Neural cell (in vitro differentiated cells): ENCODE data around the gene VSIG10L2. TPM values are rescaled to one million over a fixed set of nuclear protein-coding genes. Genes with fewer than 3 reads are reported as not detected.

Experiments
- H2AFZ ChIP-seq: fragments of 200-600, 300-800 bp; sonication (generic), shearing (Covaris generic); 2 replicates; pipeline ENCODE4 v1.6.0; 2014; ENCODE audit warnings: low read depth, mild to moderate bottlenecking, antibody characterized with exemption, low read length, moderate library complexity
- H3F3A ChIP-seq: fragments of 200-600 bp; shearing (Covaris generic); 2 replicates; pipeline ENCODE4 v1.6.1; 2016; ENCODE audit warnings: mild to moderate bottlenecking, moderate library complexity, mixed read lengths, antibody characterized with exemption, low read length; ENCODE audit not compliant: insufficient read depth, poor library complexity, severe bottlenecking
- H3K27ac ChIP-seq: fragments of 200-600, 300-800 bp; sonication (generic), shearing (Covaris generic); 2 replicates; pipeline ENCODE4 v1.5.1; 2014; ENCODE audit warnings: mild to moderate bottlenecking, low read length, moderate library complexity
- H3K27me3 ChIP-seq: fragments of 300-800, 200-600 bp; sonication (generic), shearing (Covaris generic); 2 replicates; pipeline ENCODE4 v1.6.0; 2014; ENCODE audit warnings: mild to moderate bottlenecking, low read depth, low read length, moderate library complexity; ENCODE audit not compliant: insufficient read depth
- H3K36me3 ChIP-seq: fragments of 300-800, 200-600 bp; sonication (generic), shearing (Covaris generic); 2 replicates; pipeline ENCODE4 v1.5.1; 2014; ENCODE audit warnings: mild to moderate bottlenecking, antibody characterized with exemption, low read length, moderate library complexity; ENCODE audit not compliant: insufficient read depth
- H3K4me2 ChIP-seq: fragments of 300-800, 200-600 bp; sonication (generic), shearing (Covaris generic); 2 replicates; pipeline ENCODE4 v1.6.0; 2014; ENCODE audit warnings: mild to moderate bottlenecking, low read length
- H3K4me3 ChIP-seq: fragments of 300-800, 200-600 bp; sonication (generic), shearing (Covaris generic); 2 replicates; pipeline ENCODE4 v1.5.1; 2014; ENCODE audit warnings: mild to moderate bottlenecking, low read length, moderate library complexity
- H3K79me2 ChIP-seq: fragments of 200-600 bp; shearing (Covaris generic); replicated peaks from 2 replicates; pipeline ENCODE4 v1.6.0; 2014; ENCODE audit warnings: mild to moderate bottlenecking, low read length, moderate library complexity; ENCODE audit not compliant: insufficient read depth
- H3K9ac ChIP-seq: fragments of 300-800, 200-600 bp; sonication (generic), shearing (Covaris generic); 2 replicates; pipeline ENCODE4 v1.6.1; 2016; ENCODE audit warnings: mild to moderate bottlenecking, low read length, mixed read lengths
- H3K9me2 ChIP-seq: fragments of 200-600 bp; shearing (Covaris generic); 2 replicates; pipeline ENCODE4 v1.6.1; 2016; ENCODE audit warnings: mild to moderate bottlenecking, low read length, mixed read lengths; ENCODE audit not compliant: insufficient read depth
- H3K9me3 ChIP-seq: fragments of 200-600, 300-800 bp; sonication (generic), shearing (Covaris generic); 2 replicates; pipeline ENCODE4 v1.6.1; 2016; ENCODE audit warnings: mild to moderate bottlenecking, mixed run types, low read length, moderate library complexity, mixed read lengths
- H4K20me1 ChIP-seq: fragments of 200-600 bp; shearing (Covaris generic); 2 replicates; pipeline ENCODE4 v1.6.1; 2016; ENCODE audit warnings: mild to moderate bottlenecking, mixed run types; ENCODE audit not compliant: insufficient read depth
- EP300 ChIP-seq: fragments of 450-650 bp; conservative IDR thresholded peaks from 2 replicates; pipeline ENCODE4 v1.6.1; 2014; ENCODE audit warnings: antibody characterized with exemption, mild to moderate bottlenecking, moderate library complexity; ENCODE audit not compliant: poor library complexity, severe bottlenecking
- EZH2 ChIP-seq: fragments of 200-600, 300-800 bp; shearing (Covaris generic), sonication (generic); IDR thresholded peaks from 2 replicates; pipeline ENCODE4 v1.6.1; 2014; ENCODE audit warnings: antibody characterized with exemption, low read length, borderline replicate concordance, mild to moderate bottlenecking; ENCODE audit not compliant: insufficient read depth, poor library complexity, severe bottlenecking
- MXI1 ChIP-seq: fragments of 450-650 bp; conservative IDR thresholded peaks from 2 replicates; pipeline ENCODE4 v1.6.1; 2014; ENCODE audit warnings: antibody characterized with exemption, mild to moderate bottlenecking; ENCODE audit not compliant: poor library complexity, severe bottlenecking
- POLR2AphosphoS5 ChIP-seq: IDR thresholded peaks from 2 replicates; pipeline ENCODE4 v1.6.1; 2012
- RAD21 ChIP-seq: fragments of 450-650 bp; conservative IDR thresholded peaks from 2 replicates; pipeline ENCODE4 v1.6.1; 2014; ENCODE audit warnings: antibody characterized with exemption, mild to moderate bottlenecking, moderate library complexity
- SMC3 ChIP-seq: fragments of 450-650 bp; conservative IDR thresholded peaks from 2 replicates; pipeline ENCODE4 v1.6.1; 2014; ENCODE audit warnings: antibody characterized with exemption, mild to moderate bottlenecking, moderate library complexity; ENCODE audit not compliant: poor library complexity
- TAF1 ChIP-seq: IDR thresholded peaks from 2 replicates; pipeline ENCODE4 v1.6.1; 2012; ENCODE audit warnings: low read depth
- polyA plus RNA-seq: library from polyadenylated mRNA; depleted of rRNA; stranded (reverse); fragments of >200 nt; gene quantifications from 2 replicates; pipeline ENCODE4 v1.2.3, GENCODE V29; 2014
- TF ChIP-seq, protein P1 (sequence below): IDR thresholded peaks from 2 replicates; pipeline ENCODE4 v1.6.1; 2012; ENCODE audit warnings: borderline replicate concordance
- TF ChIP-seq, protein P2 (sequence below): fragments of 450-650 bp; IDR thresholded peaks from 2 replicates; pipeline ENCODE4 v1.5.1; 2014; ENCODE audit warnings: antibody characterized with exemption, mild to moderate bottlenecking, moderate library complexity; ENCODE audit not compliant: poor library complexity, severe bottlenecking

VSIG10L2 gene
- polyA plus RNA-seq, 1 donor from 2014 or later = not detected

DNA sequence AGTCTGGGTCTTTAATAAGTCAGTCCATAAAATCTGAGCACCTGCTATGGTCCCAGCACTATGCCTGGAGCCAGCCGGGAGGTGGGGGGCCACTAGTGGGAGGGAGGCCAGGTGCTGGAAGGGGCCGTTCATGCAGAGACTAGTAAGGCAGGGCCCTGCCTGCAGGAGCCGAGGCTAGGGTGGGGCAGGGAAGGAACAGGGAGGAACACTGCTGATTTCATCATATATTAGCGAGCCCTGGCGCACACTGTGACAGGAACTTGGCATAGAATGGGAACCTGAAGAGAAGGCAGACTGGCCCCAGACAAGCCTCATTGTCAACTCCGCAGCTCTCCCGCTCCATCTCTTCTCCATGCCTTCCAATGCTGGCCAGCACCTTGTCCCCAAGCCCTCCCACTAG, 7.1 kb downstream of the VSIG10L2 start:
- H3K9ac ChIP-seq = no peak overlapping the region
- TF ChIP-seq MXI1 (no peak), TAF1 (no peak), EZH2 (no peak), RAD21 (no peak), SMC3 (no peak), EP300 (no peak), POLR2AphosphoS5 (no peak)
- TF ChIP-seq, protein P1, sequence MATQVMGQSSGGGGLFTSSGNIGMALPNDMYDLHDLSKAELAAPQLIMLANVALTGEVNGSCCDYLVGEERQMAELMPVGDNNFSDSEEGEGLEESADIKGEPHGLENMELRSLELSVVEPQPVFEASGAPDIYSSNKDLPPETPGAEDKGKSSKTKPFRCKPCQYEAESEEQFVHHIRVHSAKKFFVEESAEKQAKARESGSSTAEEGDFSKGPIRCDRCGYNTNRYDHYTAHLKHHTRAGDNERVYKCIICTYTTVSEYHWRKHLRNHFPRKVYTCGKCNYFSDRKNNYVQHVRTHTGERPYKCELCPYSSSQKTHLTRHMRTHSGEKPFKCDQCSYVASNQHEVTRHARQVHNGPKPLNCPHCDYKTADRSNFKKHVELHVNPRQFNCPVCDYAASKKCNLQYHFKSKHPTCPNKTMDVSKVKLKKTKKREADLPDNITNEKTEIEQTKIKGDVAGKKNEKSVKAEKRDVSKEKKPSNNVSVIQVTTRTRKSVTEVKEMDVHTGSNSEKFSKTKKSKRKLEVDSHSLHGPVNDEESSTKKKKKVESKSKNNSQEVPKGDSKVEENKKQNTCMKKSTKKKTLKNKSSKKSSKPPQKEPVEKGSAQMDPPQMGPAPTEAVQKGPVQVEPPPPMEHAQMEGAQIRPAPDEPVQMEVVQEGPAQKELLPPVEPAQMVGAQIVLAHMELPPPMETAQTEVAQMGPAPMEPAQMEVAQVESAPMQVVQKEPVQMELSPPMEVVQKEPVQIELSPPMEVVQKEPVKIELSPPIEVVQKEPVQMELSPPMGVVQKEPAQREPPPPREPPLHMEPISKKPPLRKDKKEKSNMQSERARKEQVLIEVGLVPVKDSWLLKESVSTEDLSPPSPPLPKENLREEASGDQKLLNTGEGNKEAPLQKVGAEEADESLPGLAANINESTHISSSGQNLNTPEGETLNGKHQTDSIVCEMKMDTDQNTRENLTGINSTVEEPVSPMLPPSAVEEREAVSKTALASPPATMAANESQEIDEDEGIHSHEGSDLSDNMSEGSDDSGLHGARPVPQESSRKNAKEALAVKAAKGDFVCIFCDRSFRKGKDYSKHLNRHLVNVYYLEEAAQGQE = no peak
- no peaks in the 10 kb centered on the region for H3K79me2 ChIP-seq
- no peaks in the 10 kb centered on the region for H3K9me2 ChIP-seq
- H3K9me3 ChIP-seq = no peaks in the 10 kb centered on the region
- peaks cover 4% of the 10 kb centered on the region for H3K36me3 ChIP-seq
- no peak overlapping the region for H3K4me2 ChIP-seq
- H2AFZ ChIP-seq = no peak overlapping the region
- no peaks in the 10 kb centered on the region for H4K20me1 ChIP-seq
- no peak overlapping the region for H3K27ac ChIP-seq
- H3K27me3 ChIP-seq = no peaks in the 10 kb centered on the region
- no peaks in the 10 kb centered on the region for H3F3A ChIP-seq
- no peak overlapping the region for H3K4me3 ChIP-seq

DNA sequence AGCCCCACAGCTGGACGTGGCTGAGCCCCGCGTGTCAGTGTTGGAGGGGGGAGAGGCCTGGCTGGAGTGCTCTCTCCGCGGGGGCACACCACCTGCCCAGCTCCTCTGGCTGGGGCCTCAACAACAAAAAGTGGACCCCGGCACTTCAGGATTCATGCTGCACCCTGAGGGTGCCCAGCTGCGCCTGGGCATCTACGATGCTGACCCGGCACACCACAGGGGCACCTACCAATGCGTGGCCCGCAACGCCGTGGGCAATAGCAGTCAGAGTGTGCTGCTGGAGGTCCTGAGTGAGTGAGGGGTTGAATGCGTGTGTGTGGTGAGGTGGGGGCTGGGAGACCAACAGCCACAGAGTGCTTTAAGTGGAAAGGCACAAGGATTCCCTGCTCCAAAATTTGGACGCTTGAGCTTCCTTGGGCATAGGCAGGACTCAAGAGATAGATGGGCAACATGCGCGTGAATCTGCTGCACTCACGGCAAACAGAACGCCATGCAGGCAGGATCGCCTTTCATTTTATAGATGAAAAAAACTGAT, 7.6 kb downstream of the VSIG10L2 start:
- H3K9me3 ChIP-seq = no peaks in the 10 kb centered on the region
- no peak overlapping the region for H3K9ac ChIP-seq
- H2AFZ ChIP-seq = no peak overlapping the region
- no peaks in the 10 kb centered on the region for H3K9me2 ChIP-seq
- H3K79me2 ChIP-seq = no peaks in the 10 kb centered on the region
- TF ChIP-seq MXI1 (no peak), POLR2AphosphoS5 (no peak), EZH2 (no peak), TAF1 (no peak), RAD21 (no peak)
- TF ChIP-seq, protein P2, sequence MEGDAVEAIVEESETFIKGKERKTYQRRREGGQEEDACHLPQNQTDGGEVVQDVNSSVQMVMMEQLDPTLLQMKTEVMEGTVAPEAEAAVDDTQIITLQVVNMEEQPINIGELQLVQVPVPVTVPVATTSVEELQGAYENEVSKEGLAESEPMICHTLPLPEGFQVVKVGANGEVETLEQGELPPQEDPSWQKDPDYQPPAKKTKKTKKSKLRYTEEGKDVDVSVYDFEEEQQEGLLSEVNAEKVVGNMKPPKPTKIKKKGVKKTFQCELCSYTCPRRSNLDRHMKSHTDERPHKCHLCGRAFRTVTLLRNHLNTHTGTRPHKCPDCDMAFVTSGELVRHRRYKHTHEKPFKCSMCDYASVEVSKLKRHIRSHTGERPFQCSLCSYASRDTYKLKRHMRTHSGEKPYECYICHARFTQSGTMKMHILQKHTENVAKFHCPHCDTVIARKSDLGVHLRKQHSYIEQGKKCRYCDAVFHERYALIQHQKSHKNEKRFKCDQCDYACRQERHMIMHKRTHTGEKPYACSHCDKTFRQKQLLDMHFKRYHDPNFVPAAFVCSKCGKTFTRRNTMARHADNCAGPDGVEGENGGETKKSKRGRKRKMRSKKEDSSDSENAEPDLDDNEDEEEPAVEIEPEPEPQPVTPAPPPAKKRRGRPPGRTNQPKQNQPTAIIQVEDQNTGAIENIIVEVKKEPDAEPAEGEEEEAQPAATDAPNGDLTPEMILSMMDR = no peak
- H3F3A ChIP-seq = no peaks in the 10 kb centered on the region
- no peak overlapping the region for H3K4me3 ChIP-seq
- H3K27me3 ChIP-seq = no peaks in the 10 kb centered on the region
- H4K20me1 ChIP-seq = no peaks in the 10 kb centered on the region
- H3K36me3 ChIP-seq = peaks cover 4% of the 10 kb centered on the region
- H3K4me2 ChIP-seq = no peak overlapping the region
- no peak overlapping the region for H3K27ac ChIP-seq
